ENCODE measurements around the gene PNPLA7.

Gene PNPLA7

GRCh38 chr9:137464291-137464999 lies 85.8 kb downstream of the PNPLA7 start:
- Mint-ChIP-seq H3K36me3 (no peaks in the 10 kb centered on the region), H3K9me3 (ENCODE audit: low read depth) (no peaks in the 10 kb centered on the region), H3K4me1 (ENCODE audit: low read depth) (peaks cover 19% of the 10 kb centered on the region), H3K27me3 (no peaks in the 10 kb centered on the region), H3K4me3 (no peak overlapping the region), H3K27ac (no peak overlapping the region)

DNA sequence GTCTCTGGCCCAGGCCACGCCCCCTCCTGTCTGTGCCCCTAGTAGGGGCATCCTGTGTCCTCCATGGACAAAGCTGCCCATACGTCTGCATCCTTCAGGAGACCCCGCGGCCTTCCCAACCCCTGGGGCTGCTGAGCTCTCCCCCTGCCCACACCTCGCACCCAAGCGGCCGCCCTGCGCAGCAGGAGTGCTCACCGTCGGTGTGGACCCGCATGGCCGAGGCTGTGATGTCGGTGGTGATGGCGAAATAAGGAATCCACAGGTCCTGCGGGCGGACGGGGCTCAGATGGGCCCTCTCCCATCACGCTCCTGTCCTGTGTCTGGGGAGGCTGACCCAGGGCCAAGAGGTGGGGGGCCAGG lies 86.3 kb downstream of the PNPLA7 start:
- Mint-ChIP-seq H3K4me1 (ENCODE audit: low read depth) (peaks cover 18% of the 10 kb centered on the region), H3K27me3 (no peaks in the 10 kb centered on the region), H3K36me3 (no peaks in the 10 kb centered on the region), H3K4me3 (no peak overlapping the region), H3K9me3 (ENCODE audit: low read depth) (no peaks in the 10 kb centered on the region), H3K27ac (no peak overlapping the region)

GRCh38 chr9:137462986-137463930 lies 86.9 kb downstream of the PNPLA7 start:
- Mint-ChIP-seq H3K4me1 (ENCODE audit: low read depth) (peaks cover 18% of the 10 kb centered on the region), H3K36me3 (no peaks in the 10 kb centered on the region), H3K27ac (peak overlapping the region; percentile 34), H3K9me3 (ENCODE audit: low read depth) (no peaks in the 10 kb centered on the region), H3K27me3 (no peaks in the 10 kb centered on the region), H3K4me3 (peak overlapping the region; percentile 68)

GRCh38 chr9:137462396-137462985 lies 87.7 kb downstream of the PNPLA7 start:
- Mint-ChIP-seq H3K4me1 (ENCODE audit: low read depth) (peaks cover 18% of the 10 kb centered on the region), H3K36me3 (no peaks in the 10 kb centered on the region), H3K27me3 (no peaks in the 10 kb centered on the region), H3K4me3 (peak overlapping the region; percentile 76), H3K27ac (peak overlapping the region; percentile 34), H3K9me3 (ENCODE audit: low read depth) (no peaks in the 10 kb centered on the region)

- peaks cover 20% of the 10 kb centered on the region for H3K4me1 Mint-ChIP-seq (ENCODE audit: low read depth)
- H3K4me3 Mint-ChIP-seq = peak overlapping the region; percentile 76
- peak overlapping the region; percentile 81 for H3K27ac Mint-ChIP-seq
These were observed 88.4 kb downstream of the PNPLA7 start for GRCh38 chr9:137461663-137462395.

DNA sequence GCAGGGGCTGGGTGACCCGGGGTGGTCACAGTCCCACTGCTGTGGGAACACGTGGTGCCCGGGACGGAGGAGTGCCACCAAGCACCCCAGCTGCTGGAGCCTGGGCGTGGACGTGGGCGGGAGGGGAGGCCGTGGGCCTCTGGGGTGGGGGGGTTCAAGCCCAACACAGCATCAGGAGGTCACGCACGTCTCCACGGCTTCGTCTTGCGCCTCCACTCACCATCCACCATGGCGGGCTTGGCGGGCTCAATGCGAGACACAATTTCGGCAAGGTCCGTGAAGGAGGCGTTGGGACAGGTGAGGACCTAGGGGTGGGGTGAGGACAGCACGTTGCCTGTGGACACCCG lies 88.9 kb downstream of the PNPLA7 start:
- Mint-ChIP-seq H3K4me3 (peak overlapping the region; percentile 52), H3K27ac (peak overlapping the region; percentile 28), H3K36me3 (no peaks in the 10 kb centered on the region)

More at GRCh38 chr9:137461663-137462395, 88.4 kb downstream of the PNPLA7 start:
- no peaks in the 10 kb centered on the region for H3K9me3 Mint-ChIP-seq (ENCODE audit: low read depth)
- no peaks in the 10 kb centered on the region for H3K27me3 Mint-ChIP-seq
- no peaks in the 10 kb centered on the region for H3K36me3 Mint-ChIP-seq

GRCh38 chr9:137460363-137461315 lies 89.6 kb downstream of the PNPLA7 start:
- no peaks in the 10 kb centered on the region for H3K27me3 Mint-ChIP-seq
- H3K9me3 Mint-ChIP-seq (ENCODE audit: low read depth) = no peaks in the 10 kb centered on the region
- peak overlapping the region; percentile 52 for H3K4me3 Mint-ChIP-seq
- H3K36me3 Mint-ChIP-seq = no peaks in the 10 kb centered on the region
- peak overlapping the region; percentile 28 for H3K27ac Mint-ChIP-seq
- peaks cover 26% of the 10 kb centered on the region for H3K4me1 Mint-ChIP-seq (ENCODE audit: low read depth)

More for the DNA sequence above, 88.9 kb downstream of the PNPLA7 start:
- Mint-ChIP-seq H3K9me3 (ENCODE audit: low read depth) (no peaks in the 10 kb centered on the region), H3K4me1 (ENCODE audit: low read depth) (peaks cover 23% of the 10 kb centered on the region), H3K27me3 (no peaks in the 10 kb centered on the region)

DNA sequence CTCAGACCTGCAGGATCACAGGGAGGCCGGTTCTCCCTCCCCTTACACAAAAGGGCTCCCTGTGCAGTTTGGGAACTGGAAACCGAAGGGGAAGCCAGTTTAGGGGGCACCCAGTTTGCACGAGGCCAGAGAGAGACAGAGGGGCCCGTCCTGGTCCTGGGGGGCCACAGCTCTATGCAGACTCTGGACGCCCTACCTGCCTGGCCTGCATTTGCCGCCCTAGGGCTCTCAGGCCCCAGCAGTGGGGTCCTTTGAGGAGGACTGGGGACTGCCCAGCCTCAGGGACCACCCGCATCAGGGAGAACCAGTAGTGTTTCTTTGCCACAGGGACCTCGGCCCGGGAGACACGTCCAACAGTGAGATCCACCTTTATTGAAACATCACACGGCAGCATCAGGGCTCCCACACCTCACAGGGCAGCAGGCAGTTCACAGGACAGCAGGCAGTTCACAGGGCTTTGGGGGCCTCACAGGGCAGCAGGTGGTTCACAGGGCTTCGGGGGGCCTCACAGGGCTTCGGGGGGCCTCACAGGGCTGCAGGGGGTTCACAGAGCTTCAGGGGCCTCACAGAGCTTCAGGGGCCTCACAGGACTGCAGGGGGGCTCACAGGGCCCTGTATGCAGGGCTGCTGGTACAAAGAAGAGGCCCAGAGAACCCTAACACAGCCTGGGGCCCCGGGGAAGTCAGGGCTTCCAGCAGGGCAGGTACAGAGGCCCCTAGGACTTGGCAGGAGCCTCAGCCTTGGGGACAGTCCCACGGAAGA lies 90.4 kb downstream of the PNPLA7 start:
- no peaks in the 10 kb centered on the region for H3K27me3 Mint-ChIP-seq
- H3K4me1 Mint-ChIP-seq (ENCODE audit: low read depth) = peaks cover 27% of the 10 kb centered on the region
- H3K27ac Mint-ChIP-seq = peak overlapping the region; percentile 64
- H3K36me3 Mint-ChIP-seq = no peaks in the 10 kb centered on the region
- peak overlapping the region; percentile 52 for H3K4me3 Mint-ChIP-seq
- no peaks in the 10 kb centered on the region for H3K9me3 Mint-ChIP-seq (ENCODE audit: low read depth)

DNA sequence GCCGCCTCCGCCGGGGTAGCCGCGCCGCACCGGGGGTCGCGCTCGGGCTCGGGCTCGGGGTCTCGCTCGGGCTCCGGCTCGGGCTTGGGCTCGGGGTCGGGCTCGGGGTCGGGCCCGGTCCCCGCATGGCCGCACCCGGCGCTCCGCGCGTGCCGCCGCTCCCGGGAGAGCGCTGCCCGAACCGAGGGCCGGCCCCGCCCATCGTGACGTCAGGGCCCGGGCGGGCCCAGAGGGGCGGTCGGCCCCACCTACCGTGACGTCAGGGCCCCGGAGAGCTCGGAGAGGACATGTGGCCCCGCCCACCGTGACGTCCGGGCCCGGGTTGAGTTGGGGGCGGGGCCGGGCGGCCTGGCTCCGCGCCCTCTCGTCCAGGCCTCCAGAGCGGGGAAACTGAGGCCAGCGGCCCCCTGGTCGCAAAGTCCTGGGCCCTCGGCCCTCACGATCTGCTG lies 91.0 kb downstream of the PNPLA7 start, which contains the start of gene NSMF:
Gene NSMF, minus strand, starts transcription at position 183 of the 449 bp plus-strand sequence. CDS start 232 bp downstream, outside the sequence.
- Mint-ChIP-seq H3K9me3 (ENCODE audit: low read depth) (no peaks in the 10 kb centered on the region), H3K27ac (peak within 1 kb of the TSS; percentile 64), H3K36me3 (no peaks in the 10 kb centered on the region), H3K27me3 (no peaks in the 10 kb centered on the region), H3K4me3 (peak within 1 kb of the TSS; percentile 52), H3K4me1 (ENCODE audit: low read depth) (peaks cover 30% of the 10 kb centered on the region)

DNA sequence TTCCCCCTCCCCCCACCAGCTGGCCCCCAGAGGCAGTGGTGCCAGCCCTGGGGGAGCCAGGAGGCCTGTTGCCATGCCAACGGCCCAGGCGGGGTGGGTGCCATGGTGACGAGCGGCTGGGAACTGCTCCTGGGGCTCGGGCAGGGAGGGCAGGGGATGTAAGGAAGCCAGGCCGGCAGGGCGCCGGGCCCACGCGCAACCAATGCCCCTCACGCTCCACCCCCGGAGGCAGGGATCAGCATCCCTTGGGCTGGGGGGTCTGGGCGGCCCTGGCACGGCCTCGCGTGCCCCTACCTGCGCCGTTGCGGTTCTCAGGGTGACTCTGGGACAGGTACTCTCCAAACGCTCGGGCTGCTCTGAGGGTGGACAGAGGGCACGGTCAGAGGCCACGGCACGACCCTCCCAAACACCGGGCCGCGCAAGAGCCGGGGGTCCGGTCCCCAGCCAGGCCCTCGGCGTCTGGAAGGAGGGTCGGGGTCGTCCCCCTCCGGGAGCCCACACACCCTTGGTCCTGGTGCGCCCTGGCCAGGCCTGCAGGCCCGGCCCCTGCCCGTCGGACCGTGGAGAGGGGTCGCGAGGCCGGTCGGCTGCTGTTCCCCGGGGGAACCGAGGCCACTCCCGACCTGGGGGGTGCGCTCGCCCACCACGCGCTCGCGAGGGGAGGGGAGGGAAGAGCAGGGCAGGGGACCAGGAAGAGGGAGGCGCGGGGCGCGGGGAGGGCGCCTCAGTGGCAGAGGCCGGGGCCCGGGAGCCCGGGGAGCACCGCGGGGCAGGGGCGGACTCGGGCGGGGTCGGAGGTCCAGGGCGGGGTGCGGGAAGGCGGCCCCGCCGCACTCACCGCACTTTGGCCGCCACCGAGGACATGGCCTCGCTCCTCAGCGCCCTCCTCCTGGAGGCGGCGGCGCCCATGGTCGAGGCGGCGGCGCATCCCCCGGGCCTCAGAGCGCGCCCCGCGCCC lies 91.7 kb downstream of the PNPLA7 start:
- Mint-ChIP-seq H3K36me3 (no peaks in the 10 kb centered on the region), H3K4me3 (no peak overlapping the region), H3K4me1 (ENCODE audit: low read depth) (peaks cover 30% of the 10 kb centered on the region), H3K9me3 (ENCODE audit: low read depth) (no peaks in the 10 kb centered on the region), H3K27me3 (no peaks in the 10 kb centered on the region), H3K27ac (no peak overlapping the region)

GRCh38 chr9:137457406-137458193 lies 92.6 kb downstream of the PNPLA7 start:
- H3K4me3 Mint-ChIP-seq = peak overlapping the region; percentile 32
- no peaks in the 10 kb centered on the region for H3K36me3 Mint-ChIP-seq
- no peaks in the 10 kb centered on the region for H3K9me3 Mint-ChIP-seq (ENCODE audit: low read depth)
- peaks cover 25% of the 10 kb centered on the region for H3K4me1 Mint-ChIP-seq (ENCODE audit: low read depth)
- no peaks in the 10 kb centered on the region for H3K27me3 Mint-ChIP-seq
- no peak overlapping the region for H3K27ac Mint-ChIP-seq
